ENCODE measurements around the gene TRAPPC8. TPM values are rescaled to one million over a fixed set of nuclear protein-coding genes. Genes with fewer than 3 reads are reported as not detected.
"Not testable (repeated sequence)": the region's sequence is repeated elsewhere in the genome, so short reads cannot be mapped to it uniquely, and the experiment has no call there.

TRAPPC8 gene
- total RNA-seq, 1 donor from 2014 or later, result 75.6 TPM

DNA sequence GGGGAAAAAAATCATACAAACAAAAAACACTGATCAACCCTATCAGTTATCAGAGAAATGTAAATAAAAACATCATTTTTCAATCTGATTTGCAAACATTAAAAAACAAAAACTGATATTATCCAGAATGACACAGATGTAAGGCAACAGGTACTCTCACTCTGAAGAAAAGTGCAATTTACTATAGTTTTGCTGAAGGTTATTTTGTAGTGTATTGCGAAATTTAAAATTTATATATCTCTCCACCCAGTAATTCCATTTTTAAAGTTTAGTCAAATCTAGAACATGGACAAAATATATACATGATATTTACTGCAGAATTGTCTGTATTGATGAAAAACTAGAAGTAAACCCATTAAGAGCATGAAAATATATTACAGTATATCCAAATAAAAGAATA, 79.8 kb downstream of the TRAPPC8 start:
- no peak for DNase-seq (ENCODE audit: low read depth)

DNA sequence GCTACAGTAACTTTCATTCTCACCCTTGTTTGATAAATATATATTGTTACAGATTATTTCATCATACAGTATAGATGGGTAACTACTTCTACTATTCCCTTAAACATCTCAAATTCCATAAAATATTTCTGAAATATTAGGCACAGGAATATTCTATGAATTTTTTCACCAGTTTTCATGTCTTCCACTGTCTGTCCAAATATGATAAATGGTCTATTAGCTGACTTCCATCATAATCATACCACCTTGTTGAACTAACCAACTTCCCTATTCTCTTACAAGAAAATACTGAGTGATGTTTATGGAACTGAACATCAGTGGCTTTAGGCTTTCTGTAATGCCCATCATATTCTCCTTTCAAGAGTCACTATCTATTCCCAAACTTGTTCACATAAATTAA, 82.4 kb downstream of the TRAPPC8 start:
- no peak for DNase-seq (ENCODE audit: low read depth)

DNA sequence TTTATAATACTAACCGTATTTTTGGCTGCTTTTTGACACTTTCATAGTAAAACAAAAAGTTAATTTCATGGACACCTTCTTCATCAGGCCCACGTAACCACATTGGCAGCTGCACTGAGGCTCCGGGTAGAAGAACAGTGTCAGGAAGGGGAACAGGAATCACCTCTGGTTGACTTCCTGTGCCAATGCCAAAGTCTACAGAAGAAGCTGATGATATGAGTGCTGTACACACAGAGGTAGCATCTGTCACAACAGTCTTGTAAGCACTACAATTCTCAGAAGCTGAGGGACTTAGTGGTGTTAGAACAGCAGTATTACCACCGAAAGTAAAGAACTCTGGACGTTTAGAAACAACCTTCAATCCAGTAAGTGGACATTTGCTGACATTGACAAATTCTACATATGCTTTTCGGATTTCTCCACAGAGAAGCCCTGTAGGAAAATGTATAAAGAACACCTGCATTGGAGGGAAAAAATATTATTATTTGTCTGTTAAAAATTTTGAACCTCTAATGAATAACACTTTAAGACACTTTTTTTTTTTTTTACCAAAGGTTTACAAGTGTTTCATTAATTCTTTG, 85.3 kb downstream of the TRAPPC8 start:
- no peak for DNase-seq (ENCODE audit: low read depth)

DNA sequence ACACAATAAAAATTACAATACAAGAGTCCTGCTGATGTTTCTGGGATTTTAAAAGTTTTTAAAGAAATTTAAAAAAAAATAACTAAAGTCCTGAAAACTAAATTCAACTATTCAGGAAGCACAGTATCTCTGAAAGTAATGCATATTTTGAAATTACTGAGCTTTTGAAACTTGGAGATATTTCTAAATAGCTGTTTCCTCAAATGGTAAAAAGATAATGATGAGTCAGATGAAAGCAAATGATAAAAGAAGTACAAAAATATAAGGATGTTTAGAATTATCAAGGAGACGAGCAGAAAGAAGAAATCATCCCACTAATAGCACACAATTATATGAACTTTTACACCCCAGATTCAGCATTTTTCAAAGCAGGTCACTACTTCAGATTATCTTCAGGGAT, 92.1 kb downstream of the TRAPPC8 start:
- DNase-seq (ENCODE audit: low read depth), result no peak

DNA sequence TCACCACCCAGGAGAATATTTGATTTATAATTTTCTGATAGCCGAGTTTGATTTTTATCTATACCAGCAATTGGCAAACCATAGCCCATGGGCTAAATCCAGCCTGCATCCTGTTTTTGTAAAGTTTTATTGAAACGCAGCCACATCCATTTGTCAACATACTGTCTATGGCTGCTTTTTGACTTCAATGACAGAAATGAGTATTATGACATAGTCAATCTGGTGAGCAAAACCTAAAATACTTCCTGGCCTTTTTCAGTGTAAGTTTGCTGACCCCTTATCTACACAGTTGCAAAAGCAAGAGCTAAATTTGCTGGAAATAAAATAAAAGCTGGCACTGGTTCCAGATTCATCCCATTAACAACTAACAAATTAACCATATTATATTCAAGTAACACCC, 102.4 kb downstream of the TRAPPC8 start:
- no peak for DNase-seq (ENCODE audit: low read depth)

DNA sequence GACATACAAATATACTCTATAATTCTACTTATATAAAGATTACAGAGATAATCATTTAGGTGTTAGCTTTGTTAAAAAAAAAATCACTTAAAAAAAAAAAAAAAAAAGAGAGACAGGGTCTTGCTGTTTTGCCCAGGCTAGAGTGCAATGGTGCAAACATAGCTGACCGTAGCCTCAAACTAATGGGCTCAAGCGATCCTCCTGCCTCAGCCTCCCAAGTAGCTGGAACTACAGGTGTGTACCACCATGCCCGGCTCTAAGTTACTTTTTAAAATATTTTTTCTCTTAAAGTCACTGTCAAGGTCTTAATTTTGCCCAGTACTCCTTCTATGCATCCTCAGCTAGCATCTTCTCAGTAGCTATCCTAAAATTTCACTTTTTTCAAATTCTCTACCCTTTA, 105.0 kb downstream of the TRAPPC8 start:
- no peak for DNase-seq (ENCODE audit: low read depth)

DNA sequence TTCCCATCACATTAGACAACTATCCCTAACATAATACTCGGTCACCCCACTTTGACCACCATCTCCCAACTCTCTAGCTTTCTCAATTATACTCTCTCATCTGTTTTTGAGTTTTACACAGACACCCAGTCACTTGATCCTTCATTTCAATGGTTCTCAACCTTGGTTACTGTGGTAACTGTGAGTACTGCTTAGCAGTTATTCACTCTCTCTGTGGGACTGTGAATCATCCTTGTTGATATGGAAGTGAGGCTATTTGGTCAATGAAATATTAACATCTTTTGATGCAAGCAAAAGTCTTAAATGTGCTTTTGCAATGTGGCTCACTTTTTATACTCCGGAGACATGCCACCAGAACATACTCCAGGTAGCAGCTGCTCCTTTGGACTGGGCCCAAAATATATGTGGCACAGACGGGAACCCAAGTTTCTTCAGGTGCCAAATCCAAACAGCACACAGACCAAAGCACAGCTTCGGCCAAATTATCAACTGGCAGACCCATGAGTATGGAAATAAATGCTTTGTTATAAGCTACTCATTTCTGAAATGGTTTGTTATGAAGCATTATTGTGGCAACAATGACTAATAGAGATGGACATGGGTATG, 107.3 kb downstream of the TRAPPC8 start:
- peak; percentile 50 for DNase-seq (ENCODE audit: low read depth)

DNA sequence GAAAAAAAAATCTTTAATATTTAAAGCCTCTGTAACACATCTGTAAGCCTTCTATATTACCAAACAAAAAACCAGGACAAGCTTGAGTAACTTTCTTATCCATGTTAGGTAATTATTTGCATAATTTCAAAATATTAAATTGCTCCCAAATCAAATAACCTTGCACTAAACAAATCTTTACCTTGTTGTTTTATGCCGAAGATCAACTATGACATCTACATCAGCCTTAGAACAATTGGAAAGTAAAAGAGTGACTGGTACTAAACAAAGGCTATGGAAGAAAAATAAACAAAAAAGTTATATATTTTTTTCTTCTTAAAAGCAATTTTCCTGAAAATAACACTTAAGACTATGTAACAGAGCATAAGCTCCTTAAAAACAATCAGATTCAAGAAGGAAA, 111.0 kb downstream of the TRAPPC8 start:
- DNase-seq (ENCODE audit: low read depth), result no peak

DNA sequence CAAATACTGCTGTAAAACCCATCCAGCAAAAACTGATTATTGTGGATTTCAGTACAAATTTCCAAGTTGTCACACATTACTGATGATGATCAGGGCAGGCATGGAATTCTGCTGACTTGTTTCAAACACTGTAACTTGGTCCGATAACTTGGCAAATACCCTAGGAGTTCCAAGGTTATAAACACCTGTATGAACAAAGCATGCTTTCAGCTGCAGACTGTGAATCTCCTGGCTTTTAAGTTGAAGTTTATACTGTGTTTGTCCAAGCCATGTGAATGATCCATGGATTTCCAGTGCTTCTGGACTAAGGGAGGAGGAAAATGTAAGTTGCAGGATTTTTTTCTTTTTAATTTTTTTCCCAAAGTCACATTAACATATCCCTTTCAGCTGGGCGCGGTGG, 112.2 kb downstream of the TRAPPC8 start:
- DNase-seq (ENCODE audit: low read depth), result no peak

DNA sequence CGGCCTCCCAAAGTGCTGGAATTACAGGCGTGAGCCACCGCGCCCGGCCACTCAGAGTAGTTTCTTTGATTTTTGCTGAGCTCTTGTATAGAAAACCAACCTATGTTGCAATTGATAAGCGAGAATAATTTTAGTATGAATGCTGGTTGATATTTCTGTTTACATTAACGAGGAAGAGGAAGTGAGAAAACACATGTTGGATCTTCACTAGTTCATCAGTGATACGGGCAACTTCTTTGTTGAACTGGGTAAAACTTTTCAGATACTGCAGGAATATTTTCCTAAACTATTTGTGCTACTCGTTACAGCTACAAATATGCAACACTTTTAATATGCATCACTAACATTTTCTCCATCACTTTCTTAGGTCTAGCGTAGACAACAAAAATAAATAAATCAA, 114.3 kb downstream of the TRAPPC8 start:
- DNase-seq (ENCODE audit: low read depth), result no peak

DNA sequence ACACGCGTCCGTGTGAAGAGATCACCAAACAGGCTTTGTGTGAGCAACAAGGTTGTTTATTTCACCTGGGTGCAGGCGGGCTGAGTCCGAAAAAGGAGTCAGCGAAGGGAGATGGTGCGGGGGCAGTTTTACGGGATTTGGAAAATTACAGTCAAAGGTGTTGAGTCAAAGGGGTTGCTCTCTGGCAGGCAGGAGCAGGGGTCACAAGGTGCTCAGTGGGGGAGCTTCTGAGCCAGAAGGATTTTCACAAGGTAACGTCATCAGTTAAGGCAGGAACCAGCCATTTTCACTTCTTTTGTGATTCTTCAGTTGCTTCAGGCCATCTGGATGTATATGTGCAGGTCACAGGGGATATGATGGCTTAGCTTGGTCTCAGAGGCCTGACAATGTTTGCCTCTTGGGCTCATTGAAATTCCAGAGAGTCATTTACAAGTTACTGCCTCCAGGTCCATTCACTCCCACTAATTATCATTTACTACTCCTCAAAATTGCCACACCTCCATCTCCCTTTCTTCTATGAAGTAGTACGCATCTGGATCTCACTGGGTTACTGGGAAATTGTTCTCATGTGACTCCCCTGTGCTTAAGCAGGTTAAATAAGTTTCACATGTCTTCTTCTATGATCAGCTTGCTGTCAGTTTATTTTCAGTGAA, 116.1 kb downstream of the TRAPPC8 start:
- DNase-seq (ENCODE audit: low read depth), result not testable (repeated sequence)

DNA sequence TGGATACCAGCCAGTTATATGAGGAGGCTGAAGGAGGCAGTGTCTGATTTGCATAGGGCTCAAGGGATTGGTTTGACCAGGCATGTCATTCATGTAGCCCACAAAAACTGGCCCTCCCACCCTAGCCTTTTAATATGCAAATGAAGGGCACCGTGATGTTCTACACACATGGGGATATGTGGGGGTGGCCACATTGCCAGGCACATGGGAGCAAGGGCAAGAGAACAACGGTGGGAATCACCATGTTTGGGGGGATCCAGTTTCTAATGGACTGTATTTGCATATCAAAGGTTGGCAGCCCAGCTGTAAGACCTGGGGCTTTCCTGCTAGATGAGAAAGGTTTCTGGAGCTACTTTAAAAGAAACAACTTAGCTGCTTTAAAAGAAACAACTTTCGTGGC, 117.2 kb downstream of the TRAPPC8 start:
- DNase-seq (ENCODE audit: low read depth), result no peak

DNA sequence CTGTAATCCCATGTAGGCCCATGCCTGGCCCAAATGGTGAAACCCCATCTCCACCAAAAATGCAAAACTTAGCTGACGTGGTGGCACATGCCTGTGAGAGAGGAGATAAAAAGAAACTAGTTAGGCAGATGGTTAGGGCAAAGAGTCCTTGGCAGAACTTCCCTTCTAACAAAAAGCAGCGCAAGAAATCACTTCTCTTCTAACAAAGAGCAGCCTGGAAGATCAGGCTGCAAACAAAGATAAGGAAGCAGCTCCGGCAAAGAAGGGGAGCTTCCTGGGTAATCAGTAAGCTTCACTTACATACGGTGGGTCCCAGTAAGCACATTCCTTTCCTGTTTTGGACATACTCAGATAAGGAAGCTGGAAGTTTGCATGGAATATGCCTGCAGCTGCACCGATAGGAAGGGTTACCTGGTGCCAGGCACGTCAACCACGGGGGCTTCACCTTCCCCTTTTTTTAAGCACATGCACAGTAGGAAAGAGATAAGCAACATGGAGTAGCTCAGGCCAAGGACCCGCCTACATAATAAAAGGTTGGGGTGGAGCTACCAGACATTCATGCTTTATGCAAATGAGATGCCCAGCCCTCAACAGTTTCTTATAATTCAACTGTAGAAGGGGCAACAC, 121.3 kb downstream of the TRAPPC8 start:
- no peak for DNase-seq (ENCODE audit: low read depth)

DNA sequence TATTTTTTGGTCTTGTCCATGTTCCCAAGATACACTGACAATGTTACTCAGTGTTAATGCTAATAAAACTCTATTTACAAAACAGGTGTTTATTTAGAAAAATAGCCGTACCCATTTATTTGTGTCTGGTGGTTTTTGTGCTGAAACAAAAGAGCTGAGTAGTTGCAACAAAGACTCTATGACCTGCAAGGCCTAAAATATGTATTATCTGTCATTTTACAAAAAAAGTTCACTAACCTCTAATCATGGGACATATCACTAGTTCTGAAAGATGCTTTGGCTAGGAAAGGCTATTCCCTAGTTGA, 123.1 kb downstream of the TRAPPC8 start:
- DNase-seq (ENCODE audit: low read depth), result no peak

DNA sequence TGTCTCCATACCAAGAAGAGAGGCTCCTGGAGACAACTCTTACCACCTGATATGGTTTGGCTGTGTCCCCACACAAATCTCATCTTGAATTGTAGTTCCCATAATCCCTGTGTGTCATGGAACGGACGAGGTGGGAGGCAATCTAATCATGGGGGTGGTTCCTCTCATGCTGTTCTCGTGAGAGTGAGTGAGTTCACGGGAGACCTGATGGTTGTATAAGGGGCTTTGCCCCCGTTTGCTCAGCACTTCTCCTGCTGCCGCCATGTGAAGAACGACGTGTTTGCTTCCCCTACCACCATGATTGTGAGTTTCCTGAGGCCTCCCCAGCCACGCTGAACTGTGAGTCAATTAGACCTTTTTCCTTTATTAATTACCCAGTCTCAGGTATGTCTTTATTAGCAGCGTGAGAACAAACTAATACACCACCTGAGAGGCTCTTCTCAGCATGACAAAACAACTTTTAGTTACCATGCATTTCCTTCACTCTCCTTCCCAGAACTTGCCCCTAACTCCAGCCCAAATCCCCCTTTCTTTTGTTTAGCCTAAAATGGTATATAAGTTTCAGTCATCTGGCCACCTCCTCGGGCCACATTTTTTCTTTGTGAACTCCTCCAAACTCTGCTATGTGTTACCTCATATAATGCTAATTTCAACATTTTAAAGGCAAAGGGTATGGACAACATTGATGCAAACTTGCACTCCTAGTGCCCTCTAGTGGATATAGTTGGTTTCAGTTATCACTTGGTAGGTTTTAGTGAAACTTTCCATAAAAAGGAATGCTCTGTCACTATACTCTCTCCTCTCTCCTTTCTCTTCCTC, 123.6 kb downstream of the TRAPPC8 start:
- peak; percentile 57 for DNase-seq (ENCODE audit: low read depth)

DNA sequence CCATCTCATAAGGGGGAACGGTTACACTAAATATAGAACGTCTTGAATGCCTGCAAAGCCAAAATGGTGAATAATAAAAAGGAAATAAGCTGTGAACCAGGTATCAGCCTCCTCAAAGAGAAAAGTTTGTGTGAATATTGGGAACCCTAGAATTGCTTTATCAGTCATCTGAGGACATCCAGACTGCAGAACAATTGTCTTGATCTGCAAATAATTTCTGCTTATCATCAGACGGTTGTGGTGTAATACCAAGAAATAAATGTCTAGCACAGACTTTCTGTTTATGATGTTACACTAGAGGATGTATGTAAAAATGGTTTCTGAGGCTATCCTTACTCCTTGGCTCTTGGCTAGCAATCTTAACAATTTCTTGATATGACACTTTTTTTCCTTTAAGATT, 128.8 kb downstream of the TRAPPC8 start:
- no peak for DNase-seq (ENCODE audit: low read depth)

DNA sequence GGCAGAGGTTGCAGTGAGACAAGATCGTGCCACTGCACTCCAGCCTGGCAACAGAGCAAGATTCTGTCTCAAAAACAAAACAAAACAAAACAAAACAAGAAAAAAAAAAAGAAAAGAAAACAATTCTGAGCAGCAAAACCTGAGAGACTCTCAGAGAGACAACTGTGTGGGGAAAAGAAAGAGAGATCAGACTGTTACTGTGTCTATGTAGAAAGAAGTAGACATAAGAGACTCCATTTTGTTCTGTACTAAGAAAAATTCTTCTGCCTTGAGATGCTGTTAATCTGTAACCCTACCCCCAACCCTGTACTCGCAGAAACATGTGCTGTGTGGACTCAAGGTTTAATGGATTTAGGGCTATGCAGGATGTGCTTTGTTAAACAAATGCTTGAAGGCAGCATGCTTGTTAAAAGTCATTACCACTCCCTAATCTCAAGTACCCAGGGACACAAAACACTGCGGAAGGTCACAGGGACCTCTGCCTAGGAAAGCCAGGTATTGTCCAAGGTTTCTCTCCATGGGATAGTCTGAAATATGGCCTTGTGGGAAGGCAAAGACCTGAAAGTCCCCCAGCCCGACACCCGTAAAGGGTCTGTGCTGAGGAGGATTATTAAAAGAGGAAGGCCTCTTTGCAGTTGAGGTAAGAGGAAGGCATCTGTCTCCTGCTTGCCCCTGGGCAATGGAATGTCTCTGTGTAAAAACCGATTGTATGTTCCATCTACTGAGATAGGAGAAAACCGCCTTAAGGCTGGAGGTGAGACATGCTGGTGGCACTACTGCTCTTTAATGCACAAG, 132.4 kb downstream of the TRAPPC8 start:
- DNase-seq (ENCODE audit: low read depth), result peak; percentile 17

DNA sequence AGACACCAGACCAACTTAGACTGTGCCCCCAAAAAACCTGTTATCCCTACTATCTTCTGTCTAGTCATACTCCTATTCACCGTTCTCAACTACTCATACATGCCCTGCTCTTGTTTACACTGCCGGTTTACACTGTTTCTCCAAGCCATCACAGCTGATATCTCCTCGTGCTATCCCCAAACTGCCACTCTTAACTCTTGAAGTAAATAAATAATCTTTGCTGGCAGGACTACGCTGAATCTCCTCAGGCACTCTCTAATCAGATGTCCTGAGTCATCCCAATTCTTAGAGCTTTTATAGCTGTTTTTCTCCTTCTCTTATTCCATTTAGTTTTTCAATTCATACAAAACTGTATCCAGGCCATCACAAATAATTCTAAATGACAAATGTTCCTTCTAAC, 133.9 kb downstream of the TRAPPC8 start:
- DNase-seq (ENCODE audit: low read depth), result not testable (repeated sequence)

DNA sequence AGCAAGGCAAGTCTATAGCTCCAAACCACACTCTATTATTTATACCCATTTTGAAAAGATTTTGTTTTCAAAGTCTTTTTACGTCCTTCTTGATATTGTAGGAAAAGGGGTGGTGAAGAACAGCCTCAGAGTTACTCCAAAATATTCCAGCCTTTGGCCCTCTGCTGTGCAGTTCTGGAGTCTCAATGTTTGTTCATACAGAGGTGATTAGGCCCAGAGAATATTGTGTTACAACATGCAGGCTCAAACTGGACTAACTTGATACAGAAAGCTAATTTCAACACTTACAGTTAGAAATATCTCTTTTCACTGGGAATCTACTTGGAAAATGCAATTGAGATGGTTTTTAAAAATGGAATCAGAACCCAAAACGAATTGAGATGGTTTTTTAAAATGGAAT, 141.8 kb downstream of the TRAPPC8 start:
- no peak for DNase-seq (ENCODE audit: low read depth)

DNA sequence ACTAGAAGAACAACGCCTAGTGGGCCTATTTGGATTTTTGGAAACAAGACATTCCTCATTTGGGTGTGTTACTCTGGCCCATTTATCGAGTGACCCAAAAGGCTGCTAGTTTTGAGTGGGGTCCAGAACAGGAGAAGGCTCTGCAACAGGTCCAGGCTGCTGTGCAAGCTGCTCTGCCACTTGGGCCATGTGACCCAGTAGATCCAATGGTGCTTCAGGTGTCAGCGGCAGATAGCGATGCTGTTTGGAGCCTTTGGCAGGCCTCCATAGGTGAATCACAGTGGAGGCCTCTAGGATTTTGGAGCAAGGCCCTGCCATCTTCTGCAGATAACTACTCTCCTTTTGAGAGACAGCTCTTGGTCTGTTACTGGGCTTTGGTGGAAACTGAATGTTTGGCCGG, 143.7 kb downstream of the TRAPPC8 start:
- DNase-seq (ENCODE audit: low read depth), result not testable (repeated sequence)

DNA sequence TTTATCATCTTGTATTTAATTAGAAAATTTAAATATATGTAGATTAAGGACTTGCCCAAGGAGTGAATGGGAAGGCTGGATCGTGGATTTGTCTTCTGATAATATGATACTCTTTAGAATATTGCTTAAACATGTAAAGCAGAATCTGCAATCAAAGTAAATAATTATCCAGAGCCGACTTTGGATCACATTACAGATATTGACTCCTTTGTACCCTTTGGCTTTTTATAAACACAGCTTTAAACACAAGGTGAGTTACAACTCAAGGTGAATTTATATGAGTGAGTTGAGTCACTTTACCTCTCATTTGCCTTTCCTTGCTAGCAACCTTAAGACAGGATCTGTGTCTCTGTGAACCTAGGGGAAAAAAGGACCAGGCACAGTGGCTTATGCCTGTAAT, 144.5 kb downstream of the TRAPPC8 start:
- DNase-seq (ENCODE audit: low read depth), result no peak

DNA sequence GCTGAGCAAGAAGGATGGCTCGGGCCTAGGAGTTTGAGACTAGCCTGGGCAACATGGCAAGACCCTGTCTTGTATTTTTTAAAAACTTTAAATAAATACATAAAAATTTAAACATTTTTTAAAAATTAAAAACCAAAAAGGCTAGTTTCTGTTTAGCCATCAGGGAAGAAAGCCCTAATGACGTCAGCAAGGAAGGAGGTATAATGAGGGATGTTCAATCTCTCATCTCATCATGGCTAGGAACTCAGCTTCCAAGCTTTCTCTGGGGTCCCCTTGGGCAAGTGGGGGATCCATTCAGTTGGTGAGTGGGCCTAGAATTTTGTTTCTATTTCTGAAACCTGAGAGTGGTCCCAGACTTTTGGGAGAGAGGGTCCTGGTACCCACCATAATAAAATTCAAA, 147.2 kb downstream of the TRAPPC8 start:
- no peak for DNase-seq (ENCODE audit: low read depth)

All from renal cortical epithelial cell (primary cell).